Nucleus accumbens (tissue), 56 donors: ENCODE data around the gene TRPV4.

Experiments used
- DNase-seq, 56 donors: peaks; one replicate each; lab custom pipeline; 2025; lab: John Stamatoyannopoulos, UW

TRPV4 gene

DNA sequence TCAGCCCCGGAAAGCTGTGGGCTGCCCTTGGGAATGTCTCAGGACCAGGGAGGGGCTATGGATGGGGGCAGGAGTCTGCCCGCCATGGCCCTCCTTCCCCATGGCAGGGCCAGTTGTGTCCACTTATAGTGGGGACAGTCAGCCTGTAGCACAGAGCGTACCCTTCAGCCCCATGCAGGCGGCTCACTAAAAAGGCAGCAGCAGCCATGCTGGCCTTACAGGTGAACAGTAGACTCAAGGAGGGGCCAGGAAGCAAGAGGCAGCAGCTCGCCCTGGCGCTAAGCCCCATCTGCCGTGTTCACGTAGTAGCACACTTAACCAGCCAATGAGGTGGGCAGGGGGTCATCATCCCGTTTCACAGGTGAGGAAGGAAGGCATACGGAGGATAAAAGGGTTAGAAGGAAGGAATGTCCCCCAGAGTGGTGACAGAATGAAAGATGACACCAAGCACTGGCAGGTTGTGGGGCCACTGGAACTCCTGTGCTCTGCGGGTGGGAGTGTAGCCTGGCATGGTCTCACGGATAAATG lies 66.9 kb downstream of the TRPV4 start:
- no peak for DNase-seq

DNA sequence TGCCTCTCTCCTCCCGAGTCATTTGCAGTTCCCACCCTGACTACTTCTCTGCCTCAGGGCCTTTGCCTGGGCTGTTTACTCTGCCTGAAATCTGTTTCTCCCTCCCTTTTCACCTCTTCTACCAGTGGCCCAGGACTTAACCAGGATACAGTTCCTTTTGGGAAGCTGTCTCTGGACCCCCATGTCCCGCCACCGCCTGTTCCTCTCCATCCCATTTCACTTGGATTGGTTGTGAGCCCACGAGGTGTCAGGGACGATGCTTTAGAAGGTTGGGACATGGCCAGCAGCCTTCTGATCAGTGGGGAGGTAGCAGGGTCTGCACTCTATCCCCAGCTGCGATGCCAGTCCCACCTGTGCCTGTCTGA lies 67.8 kb downstream of the TRPV4 start:
- no peak for DNase-seq

DNA sequence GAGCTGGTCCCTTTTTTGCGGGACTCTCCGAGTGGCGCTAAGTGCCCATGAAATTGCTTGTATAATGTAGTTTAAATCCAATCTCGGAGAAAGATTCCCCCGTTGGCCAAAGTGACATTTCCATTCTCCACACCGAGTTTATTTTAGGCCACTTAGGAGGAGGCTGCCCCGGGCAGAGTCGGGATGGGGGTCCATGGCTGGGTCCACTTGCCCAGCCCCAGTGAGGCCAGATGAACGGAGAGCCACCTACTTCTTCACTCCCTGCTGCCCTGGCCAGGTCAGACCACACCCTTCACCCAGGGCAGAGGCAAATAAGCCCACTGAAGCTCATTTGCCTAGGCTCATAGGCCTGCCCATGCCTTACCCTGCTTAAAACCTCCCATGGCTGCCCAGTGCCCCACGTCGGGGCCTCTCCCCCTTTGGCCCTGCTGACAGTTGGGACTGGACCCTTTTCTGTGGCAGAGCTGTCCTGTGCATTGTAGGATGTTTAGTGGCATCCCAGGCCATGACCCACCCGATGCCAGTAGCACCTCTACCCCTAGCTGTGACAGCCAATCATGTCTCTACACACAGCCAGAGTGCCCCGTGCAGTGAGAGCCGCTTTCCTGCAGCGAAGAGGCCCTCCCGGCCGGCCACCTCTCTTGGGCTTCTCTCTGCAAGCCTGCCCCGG lies 68.3 kb downstream of the TRPV4 start:
- no peak for DNase-seq

DNA sequence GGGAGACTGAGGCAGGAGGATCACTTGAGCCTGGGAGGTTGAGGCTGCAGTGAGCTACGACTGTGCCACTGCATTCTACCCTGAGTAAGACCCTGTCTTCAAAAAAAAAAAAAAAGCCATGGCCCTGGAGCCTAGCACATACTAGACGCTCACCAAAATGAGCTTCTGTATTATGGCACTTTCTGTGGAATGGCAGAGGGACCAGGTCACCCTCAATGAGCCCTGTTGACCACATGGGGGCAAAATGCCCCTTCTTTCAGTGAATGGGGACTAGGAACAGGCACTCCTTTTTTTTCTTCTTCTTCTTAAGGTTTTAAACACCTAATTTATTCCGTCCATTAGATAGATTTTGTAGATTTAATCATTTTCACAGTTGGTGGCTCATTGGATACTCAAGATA lies 69.1 kb downstream of the TRPV4 start:
- DNase-seq, result no peak

DNA sequence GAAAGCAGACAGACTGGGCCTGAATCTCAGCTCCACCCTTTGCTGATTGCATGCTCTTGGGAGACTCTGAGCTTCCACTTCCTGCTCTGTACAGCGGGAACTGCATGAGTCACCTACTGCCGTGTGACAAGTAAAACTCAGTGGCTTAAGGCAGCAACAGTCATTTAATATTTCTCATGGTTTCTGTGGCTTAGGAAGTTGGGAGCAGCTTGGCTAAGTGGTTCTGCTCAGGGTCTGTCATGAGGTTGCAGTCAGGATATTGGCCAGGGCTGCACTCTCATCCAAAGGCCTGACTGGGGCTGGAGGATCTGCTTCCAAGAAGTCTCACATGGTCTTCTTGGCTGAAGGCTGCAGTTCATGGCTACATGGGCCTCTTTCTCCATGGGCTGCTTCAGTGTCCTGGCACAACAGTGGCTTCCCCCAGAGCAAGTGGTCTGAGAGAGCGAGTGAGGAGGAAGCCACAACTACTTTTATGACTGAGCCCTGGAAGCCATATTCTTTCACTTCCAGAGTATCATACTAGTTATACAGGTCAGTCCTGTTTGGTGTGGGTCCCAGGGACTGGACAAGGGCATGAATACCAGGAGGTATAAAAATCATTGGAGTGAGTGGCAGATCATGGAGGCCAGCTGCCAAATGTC lies 69.9 kb downstream of the TRPV4 start:
- no peak for DNase-seq

DNA sequence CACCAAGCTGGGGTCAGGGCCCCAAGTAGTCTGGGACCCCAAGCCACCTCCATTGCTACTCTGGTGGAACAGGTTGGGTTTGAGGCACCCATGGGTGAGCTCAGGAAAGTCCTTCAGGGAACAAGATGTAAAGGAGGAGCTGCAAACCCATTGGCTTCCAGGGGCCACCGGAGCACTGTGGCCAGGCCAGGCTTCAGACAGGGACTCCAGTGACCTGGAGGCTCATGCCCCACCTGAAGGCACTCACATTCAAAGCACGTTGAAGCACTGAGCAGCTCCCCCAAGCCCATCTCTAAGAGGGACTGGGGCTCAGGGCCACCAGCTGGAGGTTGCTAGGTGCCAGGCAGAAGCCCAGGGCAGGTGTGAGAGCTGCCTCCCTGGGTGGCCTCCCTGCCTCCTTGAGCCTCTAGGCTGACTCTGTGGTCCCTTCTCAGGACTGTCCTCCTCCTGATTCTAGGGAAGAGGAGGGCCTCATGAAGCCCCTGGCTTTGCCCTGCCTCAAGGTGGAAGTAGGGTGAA lies 70.5 kb downstream of the TRPV4 start:
- no peak for DNase-seq

DNA sequence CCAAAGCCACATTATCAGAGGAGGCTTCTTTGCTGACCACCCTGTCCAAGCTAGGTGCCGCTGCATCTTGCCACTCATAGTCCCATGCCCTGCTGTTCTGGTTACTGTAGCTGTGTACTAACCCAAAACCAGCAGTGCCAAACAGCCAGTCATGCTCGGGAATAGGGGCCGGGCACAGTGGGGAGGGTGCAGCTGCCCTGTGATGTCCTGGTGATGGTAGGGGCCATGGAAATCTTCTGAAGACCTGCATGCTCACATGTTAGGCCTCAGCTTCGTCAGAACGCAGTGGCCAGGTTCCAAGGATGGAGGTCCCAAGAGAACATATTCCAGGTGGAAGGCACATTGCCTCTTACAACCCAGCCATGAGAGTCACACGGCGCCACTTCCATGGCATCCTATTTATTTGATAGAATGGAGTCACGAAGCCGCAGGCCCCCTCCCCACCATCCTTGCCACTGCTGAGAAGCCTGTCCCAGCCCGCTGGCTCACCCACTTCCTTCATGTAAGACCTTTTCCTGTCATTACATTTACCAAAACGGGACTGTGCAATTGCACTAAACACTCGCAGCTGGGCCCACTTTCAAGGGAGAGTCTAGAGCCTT lies 71.0 kb downstream of the TRPV4 start:
- no peak for DNase-seq

DNA sequence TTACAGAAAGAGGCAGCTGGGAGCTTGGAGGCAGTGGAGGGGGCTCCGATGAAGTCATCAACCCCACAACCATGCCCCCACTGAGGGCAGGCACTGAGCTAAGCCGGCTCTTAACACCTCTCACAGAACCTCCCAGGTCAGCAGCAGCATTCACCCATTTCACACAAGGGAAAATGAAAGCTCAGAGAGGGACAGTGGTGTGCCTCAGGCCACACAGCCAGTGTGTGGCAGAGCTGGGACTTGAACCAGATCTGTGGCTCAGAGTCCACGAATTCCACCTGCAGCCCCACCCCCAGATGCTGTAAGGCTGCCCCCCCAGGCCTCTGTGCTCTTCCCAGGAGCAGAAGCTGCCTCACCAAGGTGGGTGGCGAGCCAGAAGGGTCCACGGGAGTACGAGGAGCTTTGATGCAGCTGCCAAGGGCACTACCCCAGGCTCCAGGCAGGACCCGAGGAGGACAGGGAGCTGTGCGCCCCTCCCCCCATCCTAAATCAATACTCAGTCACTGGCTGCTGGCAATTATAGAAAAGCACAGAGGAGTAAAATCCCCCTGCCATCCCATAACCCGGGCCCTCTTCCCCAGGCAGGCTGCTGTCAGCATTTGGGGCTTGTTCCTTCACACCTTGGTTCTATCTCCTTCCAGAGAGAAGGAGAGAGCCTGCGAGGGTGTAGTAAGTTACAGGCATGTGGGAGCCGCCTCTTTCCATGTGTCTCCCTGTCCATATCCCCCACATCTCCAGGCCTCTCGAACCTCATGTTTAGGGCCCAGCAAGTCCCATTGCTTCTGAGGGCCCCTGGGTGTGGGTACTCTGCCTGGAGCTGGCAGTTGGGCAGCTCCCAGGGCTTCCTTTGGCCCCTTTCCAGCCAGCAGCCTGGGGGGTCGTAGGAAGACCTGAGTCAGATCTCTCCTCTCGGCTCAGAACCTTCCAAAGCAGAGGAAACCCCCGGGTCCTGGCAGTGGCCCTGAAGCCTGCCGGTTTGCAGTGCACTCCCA lies 72.0 kb downstream of the TRPV4 start:
- DNase-seq, result no peak

DNA sequence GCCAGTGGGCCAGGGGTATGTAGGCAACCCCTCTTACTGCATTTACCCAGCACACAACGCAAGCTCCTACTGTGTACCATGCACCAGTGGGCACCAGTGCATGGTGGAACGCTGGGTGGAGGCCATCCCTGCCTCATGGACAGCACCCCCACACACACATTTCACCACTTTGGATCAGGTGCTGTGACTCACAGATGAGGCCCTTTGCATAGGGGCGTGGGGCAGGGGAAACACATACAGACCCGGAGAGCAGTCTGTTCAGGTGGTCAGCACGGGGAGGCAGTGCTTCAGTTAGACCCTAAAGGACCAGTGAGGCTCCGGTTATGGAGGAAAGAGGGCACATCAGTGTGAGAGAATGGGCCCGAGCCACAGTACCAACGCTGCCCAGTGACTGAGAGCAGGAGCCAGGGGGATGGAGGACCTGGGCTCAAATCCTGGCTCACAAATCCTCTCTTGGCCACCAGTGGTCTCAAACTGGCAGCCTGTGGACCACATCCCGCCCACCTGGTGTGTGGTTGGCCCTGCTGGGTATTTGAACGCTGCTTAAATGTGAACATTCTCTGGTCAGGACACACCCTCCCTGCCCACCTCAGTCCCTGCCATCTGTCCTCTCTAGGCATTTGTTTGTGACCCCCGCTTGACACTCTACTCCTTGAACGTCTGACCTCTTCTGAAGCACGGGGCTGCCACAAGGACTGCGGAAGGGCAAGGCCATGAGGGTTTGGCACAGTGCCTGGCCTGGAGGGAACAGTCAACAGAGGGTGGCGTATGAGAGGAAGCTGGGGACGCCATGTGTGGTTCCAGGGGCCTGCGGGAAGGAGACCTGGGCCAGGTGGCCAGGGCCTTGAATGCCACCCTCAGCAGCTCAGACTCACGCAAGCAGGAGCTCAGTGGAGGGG lies 72.9 kb downstream of the TRPV4 start:
- DNase-seq, result peak in 6 of 56 donors; percentile 12 to 46 (median 20)

DNA sequence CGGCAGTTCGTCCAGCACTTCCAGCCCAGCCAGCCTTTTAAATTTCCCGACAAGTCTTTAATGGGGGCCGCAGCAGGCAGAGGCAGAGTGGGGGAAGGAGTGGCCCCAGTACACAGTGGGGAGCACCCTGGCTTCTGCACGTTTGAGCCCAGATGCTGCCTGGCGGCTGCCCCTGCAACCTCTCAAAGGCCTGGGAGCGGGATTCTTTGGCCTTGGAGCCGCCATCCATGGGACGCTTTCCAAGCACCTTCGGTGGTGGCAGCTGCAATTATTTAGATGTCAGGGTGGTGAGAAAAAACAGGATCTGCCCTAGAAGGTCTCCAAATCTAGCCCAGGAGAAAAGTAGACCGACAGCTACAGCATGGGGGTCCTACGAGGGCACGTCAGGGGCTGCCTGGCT lies 73.6 kb downstream of the TRPV4 start:
- DNase-seq, result no peak

DNA sequence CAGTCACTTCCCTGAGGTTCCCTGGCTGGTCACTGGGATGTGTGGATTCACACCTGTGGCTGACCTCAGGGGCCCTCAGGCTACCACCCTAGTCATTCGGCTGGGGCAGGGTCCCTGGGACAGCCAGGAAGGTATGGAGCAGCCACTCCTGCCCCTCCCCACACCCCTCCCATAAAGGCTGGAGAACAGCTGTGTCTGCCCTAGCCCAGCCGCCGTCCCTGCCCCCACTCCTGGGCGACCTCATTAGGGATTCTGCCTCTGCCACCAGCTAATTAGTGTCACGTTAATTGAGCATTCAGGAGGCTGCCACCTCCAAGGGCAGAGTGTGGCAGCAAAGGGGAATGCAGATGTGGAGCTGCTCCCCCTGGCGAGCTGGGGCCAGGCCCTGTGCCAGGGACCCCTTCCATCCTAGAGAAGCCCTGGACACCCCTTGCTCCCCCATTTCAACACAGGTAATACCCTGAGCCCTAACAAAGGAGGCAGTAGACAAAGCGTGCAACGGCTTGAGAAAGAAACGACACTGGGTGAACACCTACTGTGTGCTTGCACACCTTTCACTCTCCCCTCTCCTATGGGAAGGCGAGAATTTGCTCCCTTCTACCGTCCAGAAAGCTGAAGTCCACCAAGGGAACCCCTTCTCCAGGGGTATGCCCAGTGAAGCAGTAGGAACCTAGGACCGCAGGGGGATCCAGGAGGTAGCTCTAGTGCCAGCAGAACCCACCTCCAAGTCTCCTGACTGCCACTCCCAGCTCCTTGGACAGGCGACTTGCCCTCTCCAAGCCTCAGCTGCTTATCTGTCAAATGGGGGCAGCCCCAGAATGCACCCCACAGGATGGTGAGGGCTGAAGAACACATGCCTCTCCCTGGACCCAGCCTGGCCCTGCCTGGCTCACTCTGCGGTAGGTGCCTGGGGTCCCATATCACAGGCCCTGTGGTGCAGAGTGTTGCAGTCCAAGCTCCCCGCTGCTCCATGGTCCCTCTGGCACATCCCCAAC lies 74.5 kb downstream of the TRPV4 start:
- no peak for DNase-seq

DNA sequence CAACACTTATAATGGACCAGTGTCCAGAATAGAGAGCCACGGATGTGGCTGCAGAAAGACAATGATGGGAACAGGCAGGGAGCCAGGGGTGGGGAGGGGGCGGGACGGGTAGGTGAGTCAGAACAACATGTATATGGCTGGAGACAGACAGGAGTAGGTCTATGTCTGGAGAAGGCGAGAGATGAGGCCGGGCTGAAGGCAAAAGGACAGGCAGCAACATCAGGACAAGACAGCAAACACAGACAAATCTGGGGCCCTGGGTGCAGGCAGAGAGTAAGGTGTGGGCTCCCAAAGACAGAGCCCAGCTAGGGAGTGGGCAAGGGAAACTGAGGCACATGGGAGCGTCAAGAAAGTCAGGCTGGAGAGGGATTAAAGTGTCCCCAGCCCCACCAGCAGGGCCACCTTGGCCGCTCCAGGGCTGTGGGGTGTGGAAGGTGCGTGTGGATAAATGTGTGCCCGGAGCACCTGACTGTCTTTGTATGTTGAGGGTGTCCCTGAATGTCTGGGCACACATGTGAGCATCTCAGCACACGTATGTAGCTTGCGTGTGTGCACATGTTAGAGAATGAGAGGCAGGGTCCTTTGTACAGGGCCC lies 75.4 kb downstream of the TRPV4 start:
- no peak for DNase-seq

DNA sequence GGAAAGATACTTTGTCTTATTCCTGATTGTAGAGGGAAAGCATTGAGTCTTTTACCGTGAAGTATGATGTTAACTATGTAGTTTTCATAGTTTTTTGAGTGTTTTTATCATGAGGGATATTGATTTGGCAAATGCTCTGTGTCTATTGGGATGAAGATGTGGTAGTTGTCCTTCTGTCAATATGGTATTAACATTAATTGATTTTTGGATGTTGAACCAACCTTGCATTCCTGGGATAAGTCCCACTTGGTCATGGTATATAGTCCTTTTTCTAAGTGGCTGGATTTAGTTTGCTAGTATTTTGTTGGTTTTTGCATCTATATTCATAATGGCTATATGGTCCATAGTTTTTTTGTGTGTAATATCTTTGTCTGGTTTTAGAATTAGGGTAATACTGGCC lies 76.7 kb downstream of the TRPV4 start:
- DNase-seq, result no peak

DNA sequence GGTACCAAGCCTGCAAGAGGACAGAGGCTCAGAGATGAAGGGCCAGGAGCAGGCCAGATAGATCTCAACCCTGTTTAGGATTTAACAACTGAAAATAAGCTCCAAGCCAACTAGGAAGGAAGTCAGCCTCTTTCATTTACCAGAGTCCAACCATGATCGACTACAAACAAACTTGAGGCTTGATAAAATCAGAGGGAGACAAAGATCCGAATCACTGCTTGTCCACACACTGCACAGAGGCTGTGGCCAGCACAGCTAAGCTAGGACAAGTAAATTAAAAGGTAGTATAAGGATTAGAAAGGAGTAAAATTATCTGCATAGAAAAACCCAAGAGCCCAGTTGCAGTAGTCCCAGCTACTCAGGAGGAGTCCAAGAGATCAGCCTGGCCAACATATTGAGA lies 79.2 kb downstream of the TRPV4 start:
- DNase-seq, result no peak

DNA sequence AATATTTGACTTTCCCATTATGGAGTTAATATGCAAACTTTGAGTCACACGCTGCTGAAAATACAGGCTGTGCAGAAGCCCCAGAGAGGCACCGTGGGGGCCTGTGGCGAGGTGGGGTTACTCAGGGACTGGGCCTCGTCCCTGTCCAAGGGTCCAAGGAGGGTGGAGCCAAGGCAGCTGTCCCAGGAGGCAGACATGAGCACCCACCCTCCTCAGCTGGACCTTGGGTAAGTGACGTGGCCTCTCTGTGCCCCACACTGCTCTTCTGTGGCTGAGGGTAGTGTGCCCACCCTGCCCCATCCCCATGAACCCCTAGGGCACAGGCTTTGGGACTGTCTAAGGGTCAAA lies 80.2 kb downstream of the TRPV4 start:
- no peak for DNase-seq

DNA sequence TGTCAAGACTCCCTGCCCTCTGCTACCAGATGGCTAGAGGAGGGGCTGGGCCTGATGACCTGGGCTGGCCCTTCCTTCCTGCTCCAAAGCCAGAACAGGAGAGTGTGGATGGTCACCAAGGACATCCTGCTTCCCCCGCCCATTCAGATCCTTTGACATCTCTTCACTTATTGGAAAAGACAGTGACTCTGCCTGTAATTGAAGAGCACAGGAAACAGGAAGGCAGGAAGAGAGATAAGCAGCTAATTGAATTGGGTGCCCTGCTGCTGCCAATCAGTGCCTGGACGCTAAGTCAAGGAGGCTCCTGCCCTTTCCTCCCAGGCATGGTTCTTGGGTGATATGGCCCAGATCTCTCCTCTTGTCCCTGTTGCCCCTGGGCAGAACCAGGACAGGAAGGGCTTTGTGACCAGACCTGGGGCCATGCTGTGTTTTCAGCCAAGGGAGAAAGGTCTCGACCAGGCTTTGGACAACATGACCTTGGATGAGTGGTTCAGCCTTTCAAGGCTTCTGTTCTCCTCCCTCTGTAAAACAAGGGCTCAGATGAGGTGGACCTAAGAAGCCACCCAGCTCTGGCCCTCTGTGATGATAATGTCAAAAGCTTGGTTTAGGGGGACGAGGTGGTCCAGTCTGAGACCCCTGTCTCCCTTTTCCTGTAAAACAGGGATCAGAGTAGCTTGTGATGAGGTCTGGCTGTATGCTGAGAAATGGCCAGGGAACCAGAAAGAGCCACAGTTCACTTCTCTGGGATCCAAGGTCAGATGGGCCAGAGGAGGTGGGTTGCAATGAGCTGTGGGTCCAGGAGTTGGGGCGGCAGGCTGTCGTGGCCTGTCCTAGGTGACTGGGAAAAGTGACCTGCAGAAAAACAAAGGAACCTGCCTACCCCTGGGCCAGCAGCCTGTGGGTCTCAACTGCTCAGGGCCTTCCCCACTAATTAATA lies 80.8 kb downstream of the TRPV4 start:
- DNase-seq, result no peak
